Smooth muscle cell (in vitro differentiated cells): ENCODE measurements around the gene NKTR. TPM values are rescaled to one million over a fixed set of nuclear protein-coding genes. Genes with fewer than 3 reads are reported as not detected.

Experiments
- DNase-seq: peaks from one replicate; lab custom pipeline; 2025; ENCODE audit not compliant: unreplicated experiment; lab: John Stamatoyannopoulos, UW
- H2AFZ ChIP-seq: fragments of 200-600 bp; sonication (generic); 2 replicates; pipeline ENCODE4 v1.6.0; 2016; ENCODE audit warnings: antibody characterized with exemption, low read depth, mild to moderate bottlenecking
- H3F3A ChIP-seq: fragments of 200-600 bp; sonication (generic); 2 replicates; pipeline ENCODE4 v1.6.0; 2017; ENCODE audit warnings: antibody characterized with exemption, low read depth
- H3K27ac ChIP-seq: fragments of 200-600 bp; sonication (generic); 2 replicates; pipeline ENCODE4 v1.5.1; 2016; ENCODE audit warnings: low read depth, mild to moderate bottlenecking
- H3K27me3 ChIP-seq: fragments of 200-600 bp; sonication (generic); 2 replicates; pipeline ENCODE4 v1.6.1; 2016; ENCODE audit warnings: low read depth, mild to moderate bottlenecking
- H3K36me3 ChIP-seq: fragments of 200-600 bp; sonication (generic); 2 replicates; pipeline ENCODE4 v1.5.1; 2016; ENCODE audit warnings: low read depth
- H3K4me1 ChIP-seq: fragments of 200-600 bp; sonication (generic); 2 replicates; pipeline ENCODE4 v1.5.1; 2016; ENCODE audit warnings: low read depth
- H3K4me2 ChIP-seq: fragments of 200-600 bp; sonication (generic); 2 replicates; pipeline ENCODE4 v1.6.0; 2016; ENCODE audit warnings: mild to moderate bottlenecking
- H3K4me3 ChIP-seq: fragments of 200-600 bp; sonication (generic); 2 replicates; pipeline ENCODE4 v1.5.1; 2016; ENCODE audit warnings: mild to moderate bottlenecking
- H3K79me2 ChIP-seq: fragments of 200-600 bp; sonication (generic); 2 replicates; pipeline ENCODE4 v1.6.0; 2016; ENCODE audit warnings: low read depth, mild to moderate bottlenecking
- H3K9ac ChIP-seq: fragments of 200-600 bp; sonication (generic); 2 replicates; pipeline ENCODE4 v1.6.0; 2016; ENCODE audit warnings: low read depth
- H3K9me3 ChIP-seq: fragments of 200-600 bp; sonication (generic); replicated peaks from 2 replicates; pipeline ENCODE4 v1.5.1; 2016; ENCODE audit warnings: low read depth
- H4K20me1 ChIP-seq: fragments of 200-600 bp; sonication (generic); 2 replicates; pipeline ENCODE4 v1.6.0; 2016; ENCODE audit warnings: low read depth
- WGBS: methylation state at CpG from one replicate; pipeline ENCODE4 v1.1.7; 2016; ENCODE audit warnings: low lambda C conversion rate; 5-methylcytosine and 5-hydroxymethylcytosine counted together
- polyA plus RNA-seq: library from polyadenylated mRNA; unstranded; fragments of >200 nt; fragmentation: Nextera tagmentation; extraction: Ambion mirVana; gene quantifications from 2 replicates; pipeline ENCODE4 v1.2.1, GENCODE V29; 2016
- total RNA-seq: library from RNA; depleted of rRNA; stranded (reverse); fragments of >200 nt; gene quantifications from 2 replicates; pipeline ENCODE4 v1.2.3, GENCODE V29; 2014
- TF ChIP-seq, protein P1 (sequence below): fragments of 200-600 bp; sonication (generic); IDR thresholded peaks from 2 replicates; pipeline ENCODE4 v1.5.1; 2017; ENCODE audit warnings: borderline replicate concordance, mild to moderate bottlenecking, antibody characterized with exemption; ENCODE audit not compliant: insufficient read depth, poor library complexity, severe bottlenecking

NKTR gene
- total and polyA plus RNA-seq, 2 experiments from 2014 or later = 37.1 to 91.3 TPM

- 76% methylated on average over 1 of the region's 1 CpG for WGBS
- Histone ChIP-seq H3K36me3 (peaks cover 4% of the 10 kb centered on the region), H3K4me2 (peak overlapping the region; percentile 93), H4K20me1 (peaks cover 60% of the 10 kb centered on the region), H3K79me2 (peaks cover 11% of the 10 kb centered on the region), H2AFZ (no peak overlapping the region), H3F3A (peaks cover 13% of the 10 kb centered on the region), H3K27me3 (no peaks in the 10 kb centered on the region), H3K9ac (no peak overlapping the region), H3K4me3 (peak overlapping the region; percentile 83), H3K27ac (peak overlapping the region; percentile 80), H3K9me3 (no peaks in the 10 kb centered on the region), H3K4me1 (peaks cover 21% of the 10 kb centered on the region)
- DNase-seq = no peak
- TF ChIP-seq, protein P1, sequence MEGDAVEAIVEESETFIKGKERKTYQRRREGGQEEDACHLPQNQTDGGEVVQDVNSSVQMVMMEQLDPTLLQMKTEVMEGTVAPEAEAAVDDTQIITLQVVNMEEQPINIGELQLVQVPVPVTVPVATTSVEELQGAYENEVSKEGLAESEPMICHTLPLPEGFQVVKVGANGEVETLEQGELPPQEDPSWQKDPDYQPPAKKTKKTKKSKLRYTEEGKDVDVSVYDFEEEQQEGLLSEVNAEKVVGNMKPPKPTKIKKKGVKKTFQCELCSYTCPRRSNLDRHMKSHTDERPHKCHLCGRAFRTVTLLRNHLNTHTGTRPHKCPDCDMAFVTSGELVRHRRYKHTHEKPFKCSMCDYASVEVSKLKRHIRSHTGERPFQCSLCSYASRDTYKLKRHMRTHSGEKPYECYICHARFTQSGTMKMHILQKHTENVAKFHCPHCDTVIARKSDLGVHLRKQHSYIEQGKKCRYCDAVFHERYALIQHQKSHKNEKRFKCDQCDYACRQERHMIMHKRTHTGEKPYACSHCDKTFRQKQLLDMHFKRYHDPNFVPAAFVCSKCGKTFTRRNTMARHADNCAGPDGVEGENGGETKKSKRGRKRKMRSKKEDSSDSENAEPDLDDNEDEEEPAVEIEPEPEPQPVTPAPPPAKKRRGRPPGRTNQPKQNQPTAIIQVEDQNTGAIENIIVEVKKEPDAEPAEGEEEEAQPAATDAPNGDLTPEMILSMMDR = no peak
These were observed 51.7 kb downstream of the NKTR start for GRCh38 chr3:42652251-42652610.

DNA sequence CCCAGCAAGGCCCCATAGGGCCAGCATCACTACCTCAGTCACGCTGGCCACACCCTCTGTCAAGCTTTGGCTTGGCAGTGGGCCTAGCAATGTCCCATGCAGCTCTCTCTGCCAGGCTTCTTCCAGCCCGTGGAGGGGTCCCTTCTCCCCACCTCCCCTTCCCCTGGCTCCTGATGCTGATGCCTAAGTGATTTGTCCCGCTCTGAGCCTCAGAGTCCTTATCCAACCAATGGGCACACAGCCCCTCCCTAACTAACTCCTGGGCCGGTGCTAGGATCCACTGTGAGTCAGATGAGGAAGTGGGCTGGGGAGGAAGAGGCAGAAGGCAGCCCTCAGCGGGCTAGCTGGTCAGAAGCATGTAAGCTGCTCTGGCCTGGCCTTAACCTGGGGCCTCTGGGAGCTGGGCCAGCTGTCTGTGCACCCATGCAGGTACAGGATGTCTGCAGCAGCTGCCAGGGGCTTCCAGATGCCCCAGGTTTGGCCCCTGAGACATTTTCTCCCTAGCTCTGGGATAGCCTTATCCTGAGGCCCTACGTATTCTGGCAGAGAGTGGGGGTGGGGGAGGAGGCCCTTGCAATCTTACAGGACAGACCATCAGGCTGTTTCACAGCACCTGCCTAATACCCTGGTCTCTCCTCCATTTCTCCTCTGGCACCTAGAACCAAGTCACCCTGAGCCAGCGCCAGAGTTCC is 52.3 kb downstream of the NKTR start:
- no peak for DNase-seq
- H3K79me2 ChIP-seq = peaks cover 11% of the 10 kb centered on the region
- peaks cover 60% of the 10 kb centered on the region for H4K20me1 ChIP-seq
- H3K27me3 ChIP-seq = no peaks in the 10 kb centered on the region
- 34% methylated on average over 7 of the region's 7 CpGs for WGBS
- H3K9me3 ChIP-seq = no peaks in the 10 kb centered on the region
- no peak overlapping the region for H2AFZ ChIP-seq
- H3K36me3 ChIP-seq = peaks cover 4% of the 10 kb centered on the region
- H3K27ac ChIP-seq = peak overlapping the region; percentile 80
- TF ChIP-seq, protein P1 = no peak
- H3F3A ChIP-seq = peaks cover 10% of the 10 kb centered on the region
- H3K4me2 ChIP-seq = peak overlapping the region; percentile 93
- H3K4me1 ChIP-seq = peaks cover 21% of the 10 kb centered on the region
- H3K4me3 ChIP-seq = peak overlapping the region; percentile 83
- H3K9ac ChIP-seq = no peak overlapping the region

- TF ChIP-seq, protein P1 = no peak
- Histone ChIP-seq H3K4me1 (peaks cover 21% of the 10 kb centered on the region), H3K4me3 (peak overlapping the region; percentile 83), H3K27ac (peak overlapping the region; percentile 80), H2AFZ (no peak overlapping the region), H4K20me1 (peaks cover 58% of the 10 kb centered on the region), H3F3A (peaks cover 10% of the 10 kb centered on the region), H3K36me3 (peaks cover 4% of the 10 kb centered on the region), H3K27me3 (no peaks in the 10 kb centered on the region), H3K9ac (no peak overlapping the region), H3K79me2 (peaks cover 11% of the 10 kb centered on the region), H3K9me3 (no peaks in the 10 kb centered on the region), H3K4me2 (peak overlapping the region; percentile 93)
- no peak for DNase-seq
- 62% methylated on average over 3 of the region's 3 CpGs for WGBS
These were observed 52.7 kb downstream of the NKTR start for GRCh38 chr3:42653303-42653559.
